Sigmoid colon (tissue), 3 donors: ENCODE data around the gene IL6R.

ENCODE experiments used
- CTCF ChIP-seq, 4 experiments: fragments of 450-650 bp in 3 of 4; fragments of 200-600 bp in 1 of 4; IDR thresholded peaks; one replicate each; pipeline ENCODE4 v1.5.1; 2016 to 2019; ENCODE audit warnings: antibody characterized with exemption in 4 of 4, mild to moderate bottlenecking in 3 of 4, moderate library complexity in 2 of 4
- POLR2A ChIP-seq, 2 donors: fragments of 450-650 bp; IDR thresholded peaks; one replicate each; pipeline ENCODE4 v1.6.1; 2016; ENCODE audit warnings: antibody characterized with exemption in 2 of 2, mild to moderate bottlenecking in 2 of 2, moderate library complexity in 2 of 2

- TF ChIP-seq CTCF (IDR thresholded peaks at IDR 0.05) (no peak), POLR2A (IDR thresholded peaks at IDR 0.05) (no peak)
Measured at GRCh38 chr1:154418062-154418921, 13.1 kb downstream of the IL6R start.
